NCI-H446 (cell line): ENCODE measurements around the gene CLEC4G.

Source experiments
- DNase-seq, 2 experiments: peaks; one replicate each; lab custom pipeline; 2025; lab: John Stamatoyannopoulos, UW

Gene CLEC4G

GRCh38 chr19:7729211-7729610 is 2.7 kb downstream of the CLEC4G start:
- no peak for DNase-seq

- no peak for DNase-seq
Observed at GRCh38 chr19:7725791-7726190, 6.1 kb downstream of the CLEC4G start.

GRCh38 chr19:7722231-7722651 is 9.7 kb downstream of the CLEC4G start:
- DNase-seq: no peak

GRCh38 chr19:7720351-7720750 is 11.6 kb downstream of the CLEC4G start:
- no peak for DNase-seq

- DNase-seq: no peak
Observed at GRCh38 chr19:7718668-7719067, 13.2 kb downstream of the CLEC4G start.

- DNase-seq: no peak
Observed at GRCh38 chr19:7716762-7717161, 15.1 kb downstream of the CLEC4G start.

GRCh38 chr19:7715671-7716070 is 16.2 kb downstream of the CLEC4G start:
- peak in 1 of 2 experiments; percentile 13 for DNase-seq

GRCh38 chr19:7710616-7711015 is 21.3 kb downstream of the CLEC4G start:
- DNase-seq: no peak

GRCh38 chr19:7709932-7710460 is 21.9 kb downstream of the CLEC4G start:
- DNase-seq: no peak

- no peak for DNase-seq
Observed at GRCh38 chr19:7706955-7707456, 24.9 kb downstream of the CLEC4G start.

- no peak for DNase-seq
Observed at GRCh38 chr19:7706188-7706954, 25.5 kb downstream of the CLEC4G start.

GRCh38 chr19:7705387-7706187 is 26.3 kb downstream of the CLEC4G start:
- DNase-seq: no peak

- DNase-seq: no peak
Observed at GRCh38 chr19:7704280-7705060, 27.4 kb downstream of the CLEC4G start.

GRCh38 chr19:7703332-7703731 is 28.6 kb downstream of the CLEC4G start:
- DNase-seq: no peak

- no peak for DNase-seq
Observed at GRCh38 chr19:7701654-7702457, 30.1 kb downstream of the CLEC4G start, which contains the start of gene FCER2. FCER2 (minus strand) TSS chr19:7702131; CDS start chr19:7699760, 2,371 bp downstream.

GRCh38 chr19:7701049-7701653 is 30.8 kb downstream of the CLEC4G start:
- DNase-seq: no peak

- DNase-seq: no peak
Observed at GRCh38 chr19:7699417-7700401, 32.2 kb downstream of the CLEC4G start.

GRCh38 chr19:7699003-7699402 is 32.9 kb downstream of the CLEC4G start:
- no peak for DNase-seq

GRCh38 chr19:7698583-7698982 is 33.3 kb downstream of the CLEC4G start:
- DNase-seq: no peak
